GM18505 (cell line): ENCODE data around the gene TAGLN.

Source experiments
- ATAC-seq: cut with Tn5 transposase; IDR thresholded peaks from one replicate; pipeline ENCODE4 v1.9.1; 2021; ENCODE audit not compliant: unreplicated experiment
- POLR2A ChIP-seq: IDR thresholded peaks from 4 replicates; pipeline ENCODE4 v1.6.1; 2011; ENCODE audit warnings: borderline replicate concordance; ENCODE audit not compliant: insufficient read depth, insufficient read length; ENCODE audit errors: extremely low read depth

Gene TAGLN

DNA sequence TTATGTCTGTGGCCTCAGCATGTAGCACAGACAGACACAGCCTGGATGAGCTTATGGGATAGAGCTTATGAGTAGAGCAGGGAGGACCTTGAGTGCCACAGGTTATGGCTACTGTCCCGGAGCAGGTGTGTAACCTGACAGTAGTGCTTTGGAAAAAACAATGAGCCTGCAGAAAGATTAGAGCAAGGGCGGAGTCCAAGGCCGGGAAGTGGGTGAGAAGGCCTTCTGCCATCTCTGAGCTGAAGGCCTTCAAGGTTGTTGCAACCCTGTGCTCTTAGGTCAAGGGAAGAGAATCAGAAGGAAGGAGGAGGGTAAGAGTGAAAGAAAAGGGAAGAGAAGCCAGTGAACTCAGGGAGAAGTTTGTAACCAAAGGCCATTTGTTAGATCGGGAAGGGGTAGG lies 3.9 kb upstream of the TAGLN start:
- ATAC-seq = no peak
- no peak for TF ChIP-seq POLR2A

DNA sequence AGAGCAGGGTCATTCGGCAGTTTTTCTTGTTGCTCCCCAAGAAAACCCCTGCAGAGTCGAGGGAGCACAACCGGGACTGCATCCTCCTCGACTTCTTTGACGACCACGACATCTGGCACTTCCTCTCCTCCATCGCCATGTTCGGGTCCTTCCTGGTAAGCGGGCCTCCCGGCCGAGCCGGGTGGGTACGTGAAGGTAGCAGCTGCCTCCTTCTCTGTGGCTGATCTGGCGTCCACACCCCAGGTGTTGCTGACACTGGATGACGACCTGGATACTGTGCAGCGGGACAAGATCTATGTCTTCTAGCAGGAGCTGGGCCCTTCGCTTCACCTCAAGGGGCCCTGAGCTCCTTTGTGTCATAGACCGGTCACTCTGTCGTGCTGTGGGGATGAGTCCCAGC lies 3.4 kb upstream of the TAGLN start:
- ATAC-seq = no peak
- TF ChIP-seq POLR2A = no peak

DNA sequence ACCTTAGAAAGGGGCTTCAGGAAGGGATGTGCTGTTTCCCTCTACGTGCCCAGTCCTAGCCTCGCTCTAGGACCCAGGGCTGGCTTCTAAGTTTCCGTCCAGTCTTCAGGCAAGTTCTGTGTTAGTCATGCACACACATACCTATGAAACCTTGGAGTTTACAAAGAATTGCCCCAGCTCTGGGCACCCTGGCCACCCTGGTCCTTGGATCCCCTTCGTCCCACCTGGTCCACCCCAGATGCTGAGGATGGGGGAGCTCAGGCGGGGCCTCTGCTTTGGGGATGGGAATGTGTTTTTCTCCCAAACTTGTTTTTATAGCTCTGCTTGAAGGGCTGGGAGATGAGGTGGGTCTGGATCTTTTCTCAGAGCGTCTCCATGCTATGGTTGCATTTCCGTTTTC lies 2.2 kb upstream of the TAGLN start:
- ATAC-seq = no peak
- no peak for TF ChIP-seq POLR2A

DNA sequence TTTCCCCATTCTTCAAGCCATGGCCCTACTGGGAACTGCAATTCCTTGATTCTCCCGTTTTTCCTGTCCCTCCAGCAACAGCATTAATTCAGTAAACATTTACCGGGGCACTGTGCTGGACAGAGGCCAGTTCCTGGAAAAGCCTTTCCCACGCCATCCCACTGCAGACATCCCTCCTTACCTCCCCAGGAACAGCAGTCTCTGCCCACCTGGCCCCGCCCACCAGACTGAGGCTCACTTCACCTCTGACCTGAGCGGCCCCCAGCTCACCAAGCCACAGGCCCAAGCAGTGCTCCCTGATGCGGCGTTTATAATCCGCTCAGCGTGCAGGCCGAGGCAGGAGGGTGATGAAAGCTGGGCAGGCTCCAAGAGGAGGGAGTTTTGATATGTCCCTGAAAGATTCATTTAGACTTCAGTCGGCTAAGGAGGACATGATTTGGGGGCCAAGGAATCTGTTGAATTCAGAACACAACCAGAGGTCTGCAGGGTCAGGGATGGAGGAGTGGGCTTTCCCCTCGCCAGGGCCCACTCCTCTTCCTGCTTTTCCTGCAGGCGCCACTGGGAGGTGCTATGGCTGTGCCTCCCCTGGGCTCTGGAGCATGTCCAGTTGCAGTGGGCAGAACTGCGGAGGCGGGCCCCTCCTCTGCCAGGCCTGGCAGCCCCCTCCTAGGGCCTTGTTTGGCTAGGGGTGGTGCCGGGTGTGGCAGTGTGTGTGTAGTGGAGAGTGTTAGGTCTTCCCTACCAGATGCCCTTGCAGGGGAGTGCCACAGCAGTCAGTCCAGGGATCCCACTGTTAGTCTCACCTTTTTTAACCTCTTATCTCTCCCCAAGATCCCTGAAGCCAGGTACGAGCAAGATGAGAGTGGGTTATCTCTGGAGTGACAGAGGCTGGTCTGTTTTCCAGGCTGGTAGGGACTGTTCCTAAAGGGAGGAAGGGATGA lies 1.4 kb upstream of the TAGLN start:
- ATAC-seq = no peak

GRCh38 chr11:117198613-117199012 lies 557 bp upstream of the TAGLN start:
- no peak for ATAC-seq
- no peak for TF ChIP-seq POLR2A

More for the DNA sequence above, 1.4 kb upstream of the TAGLN start:
- TF ChIP-seq POLR2A = no peak

GRCh38 chr11:117199916-117200812 lies 994 bp downstream of the TAGLN start:
- TF ChIP-seq POLR2A = no peak
- ATAC-seq = no peak

- no peak for ATAC-seq
- TF ChIP-seq POLR2A = no peak
These were observed 1.9 kb downstream of the TAGLN start for GRCh38 chr11:117200813-117201657.

DNA sequence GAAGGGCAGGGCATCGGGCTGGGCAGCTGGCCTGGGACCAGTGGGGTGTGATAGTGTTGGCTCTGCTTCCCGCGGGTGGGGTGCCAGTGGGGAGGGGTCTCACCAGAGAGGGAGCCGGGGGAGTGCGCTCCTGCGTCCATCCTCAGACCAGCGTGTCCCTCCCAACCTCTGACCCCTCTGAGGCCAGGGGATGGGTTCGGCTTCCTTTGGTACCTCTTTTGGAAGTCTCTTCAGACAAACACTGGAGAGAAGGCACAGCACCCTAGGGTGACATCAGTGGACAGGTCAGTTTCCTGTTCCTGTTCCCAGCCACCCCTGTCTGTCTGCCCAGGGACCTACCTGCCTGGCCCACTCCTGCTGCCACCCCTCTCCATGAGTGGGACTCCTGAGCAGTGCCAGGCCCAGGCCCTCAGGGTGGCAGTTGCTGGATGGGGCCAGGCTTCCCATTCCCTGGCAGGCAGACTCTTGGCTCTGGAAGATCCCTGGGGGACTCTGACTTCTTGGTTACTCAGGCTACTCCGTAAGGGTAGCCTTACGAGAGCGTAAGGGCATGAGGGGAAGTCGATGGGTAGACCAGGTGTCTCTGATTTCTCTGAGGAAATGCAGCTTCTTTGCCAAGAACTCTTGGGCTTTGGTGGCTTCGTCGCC lies 2.6 kb downstream of the TAGLN start:
- ATAC-seq = no peak
- TF ChIP-seq POLR2A = no peak

- no peak for ATAC-seq
- TF ChIP-seq POLR2A = no peak
These were observed 3.4 kb downstream of the TAGLN start for GRCh38 chr11:117202386-117203068.

DNA sequence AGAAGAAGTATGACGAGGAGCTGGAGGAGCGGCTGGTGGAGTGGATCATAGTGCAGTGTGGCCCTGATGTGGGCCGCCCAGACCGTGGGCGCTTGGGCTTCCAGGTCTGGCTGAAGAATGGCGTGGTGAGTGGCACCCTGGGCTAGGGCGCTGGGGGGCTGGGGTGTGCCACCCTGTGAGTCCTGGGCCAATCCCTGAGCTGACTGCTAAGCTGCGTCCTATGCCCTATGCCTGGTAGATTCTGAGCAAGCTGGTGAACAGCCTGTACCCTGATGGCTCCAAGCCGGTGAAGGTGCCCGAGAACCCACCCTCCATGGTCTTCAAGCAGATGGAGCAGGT lies 3.9 kb downstream of the TAGLN start:
- ATAC-seq = no peak
- TF ChIP-seq POLR2A = no peak

- no peak for TF ChIP-seq POLR2A
- no peak for ATAC-seq
These were observed 5.3 kb downstream of the TAGLN start for GRCh38 chr11:117204283-117205080.
